Neural cell (in vitro differentiated cells): ENCODE measurements around the gene ZNF512B. TPM values are rescaled to one million over a fixed set of nuclear protein-coding genes. Genes with fewer than 3 reads are reported as not detected.
A peak's percentile ranks its signal among the peaks of the same experiment; 100 is the strongest.

Experiments
- H2AFZ ChIP-seq: fragments of 200-600, 300-800 bp; sonication (generic), shearing (Covaris generic); 2 replicates; pipeline ENCODE4 v1.6.0; 2014; ENCODE audit warnings: low read depth, mild to moderate bottlenecking, antibody characterized with exemption, low read length, moderate library complexity
- H3F3A ChIP-seq: fragments of 200-600 bp; shearing (Covaris generic); 2 replicates; pipeline ENCODE4 v1.6.1; 2016; ENCODE audit warnings: mild to moderate bottlenecking, moderate library complexity, mixed read lengths, antibody characterized with exemption, low read length; ENCODE audit not compliant: insufficient read depth, poor library complexity, severe bottlenecking
- H3K27ac ChIP-seq: fragments of 200-600, 300-800 bp; sonication (generic), shearing (Covaris generic); 2 replicates; pipeline ENCODE4 v1.5.1; 2014; ENCODE audit warnings: mild to moderate bottlenecking, low read length, moderate library complexity
- H3K27me3 ChIP-seq: fragments of 300-800, 200-600 bp; sonication (generic), shearing (Covaris generic); 2 replicates; pipeline ENCODE4 v1.6.0; 2014; ENCODE audit warnings: mild to moderate bottlenecking, low read depth, low read length, moderate library complexity; ENCODE audit not compliant: insufficient read depth
- H3K36me3 ChIP-seq: fragments of 300-800, 200-600 bp; sonication (generic), shearing (Covaris generic); 2 replicates; pipeline ENCODE4 v1.5.1; 2014; ENCODE audit warnings: mild to moderate bottlenecking, antibody characterized with exemption, low read length, moderate library complexity; ENCODE audit not compliant: insufficient read depth
- H3K4me2 ChIP-seq: fragments of 300-800, 200-600 bp; sonication (generic), shearing (Covaris generic); 2 replicates; pipeline ENCODE4 v1.6.0; 2014; ENCODE audit warnings: mild to moderate bottlenecking, low read length
- H3K4me3 ChIP-seq: fragments of 300-800, 200-600 bp; sonication (generic), shearing (Covaris generic); 2 replicates; pipeline ENCODE4 v1.5.1; 2014; ENCODE audit warnings: mild to moderate bottlenecking, low read length, moderate library complexity
- H3K79me2 ChIP-seq: fragments of 200-600 bp; shearing (Covaris generic); replicated peaks from 2 replicates; pipeline ENCODE4 v1.6.0; 2014; ENCODE audit warnings: mild to moderate bottlenecking, low read length, moderate library complexity; ENCODE audit not compliant: insufficient read depth
- H3K9ac ChIP-seq: fragments of 300-800, 200-600 bp; sonication (generic), shearing (Covaris generic); 2 replicates; pipeline ENCODE4 v1.6.1; 2016; ENCODE audit warnings: mild to moderate bottlenecking, low read length, mixed read lengths
- H3K9me2 ChIP-seq: fragments of 200-600 bp; shearing (Covaris generic); 2 replicates; pipeline ENCODE4 v1.6.1; 2016; ENCODE audit warnings: mild to moderate bottlenecking, low read length, mixed read lengths; ENCODE audit not compliant: insufficient read depth
- H3K9me3 ChIP-seq: fragments of 200-600, 300-800 bp; sonication (generic), shearing (Covaris generic); 2 replicates; pipeline ENCODE4 v1.6.1; 2016; ENCODE audit warnings: mild to moderate bottlenecking, mixed run types, low read length, moderate library complexity, mixed read lengths
- H4K20me1 ChIP-seq: fragments of 200-600 bp; shearing (Covaris generic); 2 replicates; pipeline ENCODE4 v1.6.1; 2016; ENCODE audit warnings: mild to moderate bottlenecking, mixed run types; ENCODE audit not compliant: insufficient read depth
- CTCF ChIP-seq: fragments of 450-650 bp; IDR thresholded peaks from 2 replicates; pipeline ENCODE4 v1.5.1; 2014; ENCODE audit warnings: antibody characterized with exemption, mild to moderate bottlenecking, moderate library complexity; ENCODE audit not compliant: poor library complexity, severe bottlenecking
- EP300 ChIP-seq: fragments of 450-650 bp; conservative IDR thresholded peaks from 2 replicates; pipeline ENCODE4 v1.6.1; 2014; ENCODE audit warnings: antibody characterized with exemption, mild to moderate bottlenecking, moderate library complexity; ENCODE audit not compliant: poor library complexity, severe bottlenecking
- EZH2 ChIP-seq: fragments of 200-600, 300-800 bp; shearing (Covaris generic), sonication (generic); IDR thresholded peaks from 2 replicates; pipeline ENCODE4 v1.6.1; 2014; ENCODE audit warnings: antibody characterized with exemption, low read length, borderline replicate concordance, mild to moderate bottlenecking; ENCODE audit not compliant: insufficient read depth, poor library complexity, severe bottlenecking
- MXI1 ChIP-seq: fragments of 450-650 bp; conservative IDR thresholded peaks from 2 replicates; pipeline ENCODE4 v1.6.1; 2014; ENCODE audit warnings: antibody characterized with exemption, mild to moderate bottlenecking; ENCODE audit not compliant: poor library complexity, severe bottlenecking
- POLR2AphosphoS5 ChIP-seq: IDR thresholded peaks from 2 replicates; pipeline ENCODE4 v1.6.1; 2012
- RAD21 ChIP-seq: fragments of 450-650 bp; conservative IDR thresholded peaks from 2 replicates; pipeline ENCODE4 v1.6.1; 2014; ENCODE audit warnings: antibody characterized with exemption, mild to moderate bottlenecking, moderate library complexity
- REST ChIP-seq: IDR thresholded peaks from 2 replicates; pipeline ENCODE4 v1.6.1; 2012; ENCODE audit warnings: borderline replicate concordance
- SMC3 ChIP-seq: fragments of 450-650 bp; conservative IDR thresholded peaks from 2 replicates; pipeline ENCODE4 v1.6.1; 2014; ENCODE audit warnings: antibody characterized with exemption, mild to moderate bottlenecking, moderate library complexity; ENCODE audit not compliant: poor library complexity
- TAF1 ChIP-seq: IDR thresholded peaks from 2 replicates; pipeline ENCODE4 v1.6.1; 2012; ENCODE audit warnings: low read depth
- polyA plus RNA-seq: library from polyadenylated mRNA; depleted of rRNA; stranded (reverse); fragments of >200 nt; gene quantifications from 2 replicates; pipeline ENCODE4 v1.2.3, GENCODE V29; 2014

The ZNF512B gene
- polyA plus RNA-seq, 1 donor from 2014 or later, result 25.7 TPM

GRCh38 chr20:63955827-63956663, 13.7 kb downstream of the ZNF512B start, which contains the start of gene UCKL1:
TSS of gene UCKL1 (minus strand) at chr20:63956416. CDS start at chr20:63956372, 44 bp downstream.
- peak within 1 kb of the TSS; percentile 45 for H2AFZ ChIP-seq
- TF ChIP-seq MXI1 (peak; percentile 92), EP300 (peak; percentile 10), REST (peak; percentile 63), CTCF (no peak), TAF1 (peak; percentile 41), EZH2 (no peak), POLR2AphosphoS5 (peak; percentile 87), SMC3 (no peak), RAD21 (peak; percentile 21)
- H4K20me1 ChIP-seq, result no peaks in the 10 kb centered on the region
- H3K36me3 ChIP-seq, result no peaks in the 10 kb centered on the region
- peak within 1 kb of the TSS; percentile 86 for H3K27ac ChIP-seq
- no peaks in the 10 kb centered on the region for H3K9me2 ChIP-seq
- H3K4me2 ChIP-seq, result peak within 1 kb of the TSS; percentile 84
- no peaks in the 10 kb centered on the region for H3F3A ChIP-seq
- no peaks in the 10 kb centered on the region for H3K9me3 ChIP-seq
- peaks cover 37% of the 10 kb centered on the region for H3K79me2 ChIP-seq
- H3K27me3 ChIP-seq, result no peaks in the 10 kb centered on the region
- H3K4me3 ChIP-seq, result peak within 1 kb of the TSS; percentile 98
- H3K9ac ChIP-seq, result peak within 1 kb of the TSS; percentile 96

- H3K27ac ChIP-seq, result peak overlapping the region; percentile 86
- no peaks in the 10 kb centered on the region for H3K9me2 ChIP-seq
- no peaks in the 10 kb centered on the region for H3K27me3 ChIP-seq
- H3K4me2 ChIP-seq, result peak overlapping the region; percentile 76
- peak overlapping the region; percentile 98 for H3K4me3 ChIP-seq
- no peak overlapping the region for H2AFZ ChIP-seq
- no peaks in the 10 kb centered on the region for H4K20me1 ChIP-seq
- H3K9me3 ChIP-seq, result no peaks in the 10 kb centered on the region
- peak overlapping the region; percentile 96 for H3K9ac ChIP-seq
- H3K36me3 ChIP-seq, result no peaks in the 10 kb centered on the region
- no peaks in the 10 kb centered on the region for H3F3A ChIP-seq
- H3K79me2 ChIP-seq, result peaks cover 42% of the 10 kb centered on the region
- TF ChIP-seq SMC3 (peak; percentile 16), POLR2AphosphoS5 (peak; percentile 10), RAD21 (no peak), REST (no peak), TAF1 (no peak), EP300 (no peak), CTCF (peak; percentile 45), MXI1 (no peak), EZH2 (no peak)
Measured at GRCh38 chr20:63955281-63955826, 14.4 kb downstream of the ZNF512B start.
